Neuron (in vitro differentiated cells): Measurements from ENCODE around the gene GNPNAT1.
A peak's percentile ranks its signal among the peaks of the same experiment; 100 is the strongest.

ENCODE experiments used
- H2AFZ ChIP-seq: one replicate; pipeline ENCODE4 v1.6.1; 2013; ENCODE audit warnings: low read depth, mild to moderate bottlenecking, inconsistent platforms, low read length, moderate library complexity
- H3K27me3 ChIP-seq: one replicate; pipeline ENCODE4 v1.6.1; 2013; ENCODE audit warnings: low read length; ENCODE audit not compliant: insufficient read depth
- H3K36me3 ChIP-seq: one replicate; pipeline ENCODE4 v1.6.1; 2013; ENCODE audit warnings: low read length; ENCODE audit not compliant: insufficient read depth
- H3K4me1 ChIP-seq: one replicate; pipeline ENCODE4 v1.6.1; 2013; ENCODE audit warnings: low read length; ENCODE audit not compliant: insufficient read depth
- H3K4me3 ChIP-seq: 2 replicates; pipeline ENCODE4 v1.5.1; 2013; ENCODE audit warnings: mild to moderate bottlenecking, low read length, moderate library complexity
- H3K9me3 ChIP-seq: one replicate; pipeline ENCODE4 v1.6.1; 2013; ENCODE audit warnings: low read length

The GNPNAT1 gene

GRCh38 chr14:52806115-52806514, 14.7 kb upstream of the GNPNAT1 start:
- H3K36me3 ChIP-seq, result no peaks in the 10 kb centered on the region

GRCh38 chr14:52802597-52802996, 11.2 kb upstream of the GNPNAT1 start:
- Histone ChIP-seq H3K36me3 (no peaks in the 10 kb centered on the region), H3K4me3 (no peak overlapping the region), H3K9me3 (no peaks in the 10 kb centered on the region), H2AFZ (no peak overlapping the region), H3K27me3 (no peaks in the 10 kb centered on the region), H3K4me1 (no peaks in the 10 kb centered on the region)

More at GRCh38 chr14:52806115-52806514, 14.7 kb upstream of the GNPNAT1 start:
- Histone ChIP-seq H3K4me3 (no peak overlapping the region), H2AFZ (no peak overlapping the region), H3K4me1 (no peaks in the 10 kb centered on the region), H3K27me3 (no peaks in the 10 kb centered on the region), H3K9me3 (no peaks in the 10 kb centered on the region)

GRCh38 chr14:52801014-52801712, 9.8 kb upstream of the GNPNAT1 start:
- Histone ChIP-seq H3K4me3 (no peak overlapping the region), H3K4me1 (no peaks in the 10 kb centered on the region)

GRCh38 chr14:52798826-52799225, 7.4 kb upstream of the GNPNAT1 start:
- H3K27me3 ChIP-seq, result no peaks in the 10 kb centered on the region
- no peaks in the 10 kb centered on the region for H3K36me3 ChIP-seq
- no peak overlapping the region for H3K4me3 ChIP-seq
- no peak overlapping the region for H2AFZ ChIP-seq
- H3K4me1 ChIP-seq, result no peaks in the 10 kb centered on the region
- no peaks in the 10 kb centered on the region for H3K9me3 ChIP-seq

More at GRCh38 chr14:52801014-52801712, 9.8 kb upstream of the GNPNAT1 start:
- H2AFZ ChIP-seq, result no peak overlapping the region
- no peaks in the 10 kb centered on the region for H3K36me3 ChIP-seq
- H3K9me3 ChIP-seq, result no peaks in the 10 kb centered on the region
- H3K27me3 ChIP-seq, result no peaks in the 10 kb centered on the region

- H3K27me3 ChIP-seq, result no peaks in the 10 kb centered on the region
- H3K9me3 ChIP-seq, result no peaks in the 10 kb centered on the region
- H3K36me3 ChIP-seq, result no peaks in the 10 kb centered on the region
- H2AFZ ChIP-seq, result no peak overlapping the region
- H3K4me1 ChIP-seq, result no peaks in the 10 kb centered on the region
- no peak overlapping the region for H3K4me3 ChIP-seq
Measured at GRCh38 chr14:52797653-52798052, 6.2 kb upstream of the GNPNAT1 start.

- Histone ChIP-seq H3K36me3 (no peaks in the 10 kb centered on the region), H3K4me1 (peaks cover 7% of the 10 kb centered on the region), H3K4me3 (no peak overlapping the region), H3K9me3 (no peaks in the 10 kb centered on the region), H3K27me3 (no peaks in the 10 kb centered on the region), H2AFZ (no peak overlapping the region)
Measured at GRCh38 chr14:52793061-52793460, 1.7 kb upstream of the GNPNAT1 start.

GRCh38 chr14:52792097-52792415, 649 bp upstream of the GNPNAT1 start:
- peaks cover 7% of the 10 kb centered on the region for H3K4me1 ChIP-seq
- H3K36me3 ChIP-seq, result no peaks in the 10 kb centered on the region
- no peaks in the 10 kb centered on the region for H3K27me3 ChIP-seq
- H3K4me3 ChIP-seq, result peak overlapping the region; percentile 52
- no peaks in the 10 kb centered on the region for H3K9me3 ChIP-seq
- peak overlapping the region; percentile 57 for H2AFZ ChIP-seq

- peak overlapping the region; percentile 89 for H3K4me3 ChIP-seq
- H3K27me3 ChIP-seq, result no peaks in the 10 kb centered on the region
- peaks cover 7% of the 10 kb centered on the region for H3K4me1 ChIP-seq
- peak overlapping the region; percentile 91 for H2AFZ ChIP-seq
- H3K9me3 ChIP-seq, result no peaks in the 10 kb centered on the region
- no peaks in the 10 kb centered on the region for H3K36me3 ChIP-seq
Measured at GRCh38 chr14:52790756-52791222, 618 bp downstream of the GNPNAT1 start.

GRCh38 chr14:52790011-52790755, 1.2 kb downstream of the GNPNAT1 start:
- H3K36me3 ChIP-seq, result no peaks in the 10 kb centered on the region
- peaks cover 7% of the 10 kb centered on the region for H3K4me1 ChIP-seq
- peak overlapping the region; percentile 89 for H3K4me3 ChIP-seq
- no peaks in the 10 kb centered on the region for H3K9me3 ChIP-seq
- H2AFZ ChIP-seq, result peak overlapping the region; percentile 91
- no peaks in the 10 kb centered on the region for H3K27me3 ChIP-seq

GRCh38 chr14:52789118-52789517, 2.3 kb downstream of the GNPNAT1 start:
- H2AFZ ChIP-seq, result no peak overlapping the region
- H3K4me3 ChIP-seq, result no peak overlapping the region
- no peaks in the 10 kb centered on the region for H3K9me3 ChIP-seq
- peaks cover 7% of the 10 kb centered on the region for H3K4me1 ChIP-seq
- no peaks in the 10 kb centered on the region for H3K36me3 ChIP-seq
- no peaks in the 10 kb centered on the region for H3K27me3 ChIP-seq

- Histone ChIP-seq H3K9me3 (no peaks in the 10 kb centered on the region), H3K36me3 (peaks cover 2% of the 10 kb centered on the region), H3K27me3 (no peaks in the 10 kb centered on the region), H2AFZ (no peak overlapping the region), H3K4me3 (no peak overlapping the region), H3K4me1 (peaks cover 7% of the 10 kb centered on the region)
Measured at GRCh38 chr14:52786887-52787286, 4.5 kb downstream of the GNPNAT1 start.

GRCh38 chr14:52783206-52783605, 8.2 kb downstream of the GNPNAT1 start:
- Histone ChIP-seq H3K9me3 (no peaks in the 10 kb centered on the region), H3K27me3 (no peaks in the 10 kb centered on the region), H3K4me1 (no peaks in the 10 kb centered on the region), H2AFZ (no peak overlapping the region), H3K36me3 (peaks cover 6% of the 10 kb centered on the region), H3K4me3 (no peak overlapping the region)

- Histone ChIP-seq H2AFZ (no peak overlapping the region), H3K4me1 (no peaks in the 10 kb centered on the region), H3K9me3 (no peaks in the 10 kb centered on the region), H3K36me3 (peaks cover 14% of the 10 kb centered on the region), H3K4me3 (no peak overlapping the region), H3K27me3 (no peaks in the 10 kb centered on the region)
Measured at GRCh38 chr14:52781629-52782028, 9.8 kb downstream of the GNPNAT1 start.
